GM12865 (cell line): ENCODE results near the gene SPRED2.

Source experiments
- DNase-seq: peaks from one replicate; pipeline ENCODE4 v3.0.0; 2010; ENCODE audit warnings: low read depth
- H3K4me3 ChIP-seq: 2 replicates; pipeline ENCODE4 v1.5.1; 2011; ENCODE audit warnings: mild to moderate bottlenecking, low read depth, low read length, control low read depth
- CTCF ChIP-seq: IDR thresholded peaks from 2 replicates; pipeline ENCODE4 v1.5.1; 2011; ENCODE audit warnings: low read length, control low read depth, low read depth, inconsistent platforms; ENCODE audit not compliant: insufficient read depth; ENCODE audit errors: missing control alignments

SPRED2 gene

DNA sequence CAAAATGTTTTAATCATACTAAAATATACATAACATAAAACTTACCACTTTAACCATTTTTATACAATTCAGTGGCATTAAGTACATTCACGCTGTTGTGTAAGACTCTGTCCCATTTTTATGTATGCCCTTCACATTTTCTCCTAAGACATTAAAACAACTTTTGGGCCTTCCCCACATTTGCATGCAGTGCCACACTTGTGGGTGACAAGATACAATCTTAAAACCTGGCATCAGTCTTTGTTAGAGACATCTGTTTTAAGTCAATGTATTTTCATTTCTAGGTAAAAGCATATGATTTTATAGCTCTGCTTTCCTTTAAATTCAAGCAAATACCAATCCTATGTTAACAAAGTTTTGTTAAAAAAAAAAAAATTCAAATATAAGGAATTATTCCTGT lies 17.3 kb downstream of the SPRED2 start:
- H3K4me3 ChIP-seq, result no peak overlapping the region
- DNase-seq, result no peak
- TF ChIP-seq CTCF, result no peak

DNA sequence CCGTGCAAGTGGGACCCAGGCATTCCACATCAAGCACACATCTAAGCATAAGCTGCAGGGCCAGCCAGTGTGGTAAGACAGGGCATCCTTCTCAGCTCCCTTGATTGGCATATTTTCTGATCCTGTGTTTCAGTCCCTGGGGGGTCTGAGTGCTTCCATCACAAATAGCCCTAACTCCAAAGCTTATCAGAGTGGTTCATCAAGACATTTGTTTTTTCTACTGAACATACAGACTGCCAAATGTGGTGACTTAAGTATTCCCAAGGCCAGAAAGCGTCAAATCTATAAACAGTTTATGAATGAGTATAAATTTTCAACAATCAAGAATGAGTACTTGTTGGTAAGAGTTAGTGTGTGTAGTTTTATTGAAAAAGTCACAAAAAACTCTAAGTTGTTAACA lies 18.8 kb downstream of the SPRED2 start:
- no peak for TF ChIP-seq CTCF
- DNase-seq, result no peak
- H3K4me3 ChIP-seq, result no peak overlapping the region

- no peak for TF ChIP-seq CTCF
- H3K4me3 ChIP-seq, result no peak overlapping the region
- no peak for DNase-seq
Observed at GRCh38 chr2:65413106-65413505, 19.3 kb downstream of the SPRED2 start.

GRCh38 chr2:65411056-65411795 lies 21.2 kb downstream of the SPRED2 start:
- no peak overlapping the region for H3K4me3 ChIP-seq
- DNase-seq, result no peak
- TF ChIP-seq CTCF, result no peak

GRCh38 chr2:65409045-65409444 lies 23.4 kb downstream of the SPRED2 start:
- no peak overlapping the region for H3K4me3 ChIP-seq
- no peak for TF ChIP-seq CTCF
- DNase-seq, result no peak

DNA sequence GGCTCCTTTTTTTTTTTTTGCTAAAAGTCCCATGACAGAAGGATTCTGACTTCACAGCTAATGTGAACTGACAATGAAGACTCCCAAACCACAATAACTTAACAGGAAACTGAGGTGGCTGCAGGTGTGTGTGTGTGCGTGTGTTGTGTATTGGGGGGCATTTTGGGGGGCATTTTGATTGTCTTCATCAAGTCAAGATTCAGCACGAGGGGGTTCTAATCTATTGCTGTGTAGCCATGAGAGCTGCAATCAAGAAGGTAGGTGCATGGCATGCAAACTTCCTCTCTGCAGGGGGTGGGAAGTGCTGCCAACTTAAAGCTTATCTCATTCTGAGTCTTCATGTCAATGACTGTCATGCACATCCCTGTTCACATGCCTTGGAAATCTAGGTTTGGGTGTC lies 25.2 kb downstream of the SPRED2 start:
- H3K4me3 ChIP-seq, result no peak overlapping the region
- no peak for DNase-seq
- TF ChIP-seq CTCF, result no peak
